Choroid plexus epithelial cell (primary cell): ENCODE data around the gene CPNE5.

Experiments used
- DNase-seq: peaks from one replicate; pipeline ENCODE4 v3.0.0-alpha.2; 2010; ENCODE audit warnings: low read depth
- H3K4me3 ChIP-seq: 2 replicates; pipeline ENCODE4 v1.5.1; 2011; ENCODE audit warnings: low read depth, mild to moderate bottlenecking, control low read depth, low read length, moderate library complexity
- TF ChIP-seq, protein P1 (sequence below): conservative IDR thresholded peaks from 2 replicates; pipeline ENCODE4 v1.5.1; 2011; ENCODE audit warnings: low read depth, mild to moderate bottlenecking, control low read depth, inconsistent platforms, low read length, moderate library complexity

The CPNE5 gene

DNA sequence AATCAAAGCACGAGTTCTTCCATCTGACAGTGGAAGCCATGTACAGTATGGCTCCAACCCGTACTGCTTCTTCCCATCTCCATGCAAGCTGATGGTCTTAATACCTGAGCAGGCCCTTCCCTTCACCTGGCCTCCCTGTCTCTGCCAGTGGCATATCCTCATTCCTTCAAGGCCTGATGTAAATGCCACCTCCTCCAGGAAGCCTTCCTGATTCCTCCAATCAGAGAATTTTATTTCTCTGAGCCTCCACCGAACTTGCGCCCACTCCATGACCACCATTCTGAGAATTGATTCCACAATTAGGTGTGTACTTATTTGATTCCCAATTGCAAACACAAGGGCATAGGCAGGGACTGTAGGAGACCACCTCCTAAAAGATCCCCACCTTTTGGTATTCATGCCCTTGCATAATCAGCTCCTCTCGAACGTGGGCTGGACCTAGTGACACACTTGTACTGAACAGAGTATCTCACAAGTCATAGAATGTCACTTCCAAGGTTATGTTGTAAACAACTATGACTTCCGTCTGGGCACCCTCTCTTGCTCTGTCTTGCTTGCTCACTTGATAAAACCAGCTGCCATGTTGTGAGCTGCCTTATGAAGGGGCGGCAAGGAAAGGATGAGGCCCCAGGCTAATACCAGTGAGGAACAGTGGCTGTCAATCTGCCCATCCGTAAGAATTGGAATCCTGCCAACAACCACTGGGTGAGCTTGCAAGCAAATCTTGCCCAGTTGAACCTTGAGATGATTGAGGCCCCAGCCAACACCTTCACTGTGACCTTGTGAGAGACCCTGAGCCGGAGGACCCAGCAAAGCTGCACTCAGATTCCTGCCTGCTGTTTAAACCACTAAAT, 38.8 kb downstream of the CPNE5 start:
- TF ChIP-seq, protein P1, sequence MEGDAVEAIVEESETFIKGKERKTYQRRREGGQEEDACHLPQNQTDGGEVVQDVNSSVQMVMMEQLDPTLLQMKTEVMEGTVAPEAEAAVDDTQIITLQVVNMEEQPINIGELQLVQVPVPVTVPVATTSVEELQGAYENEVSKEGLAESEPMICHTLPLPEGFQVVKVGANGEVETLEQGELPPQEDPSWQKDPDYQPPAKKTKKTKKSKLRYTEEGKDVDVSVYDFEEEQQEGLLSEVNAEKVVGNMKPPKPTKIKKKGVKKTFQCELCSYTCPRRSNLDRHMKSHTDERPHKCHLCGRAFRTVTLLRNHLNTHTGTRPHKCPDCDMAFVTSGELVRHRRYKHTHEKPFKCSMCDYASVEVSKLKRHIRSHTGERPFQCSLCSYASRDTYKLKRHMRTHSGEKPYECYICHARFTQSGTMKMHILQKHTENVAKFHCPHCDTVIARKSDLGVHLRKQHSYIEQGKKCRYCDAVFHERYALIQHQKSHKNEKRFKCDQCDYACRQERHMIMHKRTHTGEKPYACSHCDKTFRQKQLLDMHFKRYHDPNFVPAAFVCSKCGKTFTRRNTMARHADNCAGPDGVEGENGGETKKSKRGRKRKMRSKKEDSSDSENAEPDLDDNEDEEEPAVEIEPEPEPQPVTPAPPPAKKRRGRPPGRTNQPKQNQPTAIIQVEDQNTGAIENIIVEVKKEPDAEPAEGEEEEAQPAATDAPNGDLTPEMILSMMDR: no peak
- DNase-seq: no peak
- no peak overlapping the region for H3K4me3 ChIP-seq

DNA sequence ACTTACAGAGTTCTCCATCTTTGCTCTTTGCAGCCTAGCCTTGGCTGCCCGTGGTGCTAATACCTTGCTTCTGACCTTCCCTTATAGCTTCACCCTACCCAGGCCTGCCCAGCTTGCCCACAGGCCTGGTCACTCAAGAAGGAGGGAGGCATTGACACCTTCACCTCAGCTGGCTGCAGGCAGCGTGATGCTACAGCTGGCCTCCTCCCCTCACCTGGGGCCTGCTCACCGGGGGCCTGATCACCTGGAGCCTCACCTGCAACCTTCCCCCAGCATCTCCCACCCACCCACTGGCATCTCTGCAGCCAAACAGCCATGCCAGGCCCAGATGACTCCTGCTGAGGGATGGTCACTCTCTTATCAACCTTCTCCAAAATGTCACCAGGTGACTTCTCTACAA, 40.4 kb downstream of the CPNE5 start:
- no peak overlapping the region for H3K4me3 ChIP-seq
- DNase-seq: no peak
- TF ChIP-seq, protein P1: no peak

DNA sequence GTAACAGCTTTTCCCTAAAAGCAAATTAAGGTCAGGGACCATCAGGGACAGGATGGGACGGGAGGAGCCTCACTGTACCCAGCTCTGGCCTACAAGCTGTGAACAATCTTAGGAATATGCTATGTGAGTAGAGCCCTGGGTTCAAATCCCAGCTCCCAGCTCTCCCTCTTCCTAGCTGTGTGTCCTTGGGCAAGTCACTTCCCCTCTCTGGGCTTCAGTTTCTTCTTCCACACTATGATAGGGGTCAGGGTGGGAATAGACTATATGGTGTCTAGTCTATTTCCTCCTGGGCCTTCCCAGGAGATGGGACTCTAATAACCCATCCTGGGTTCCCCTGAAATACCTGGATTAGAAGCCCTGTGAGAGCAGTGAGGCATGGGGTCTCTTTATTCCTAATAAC, 41.6 kb downstream of the CPNE5 start:
- TF ChIP-seq, protein P1: no peak
- no peak for DNase-seq
- H3K4me3 ChIP-seq: no peak overlapping the region

DNA sequence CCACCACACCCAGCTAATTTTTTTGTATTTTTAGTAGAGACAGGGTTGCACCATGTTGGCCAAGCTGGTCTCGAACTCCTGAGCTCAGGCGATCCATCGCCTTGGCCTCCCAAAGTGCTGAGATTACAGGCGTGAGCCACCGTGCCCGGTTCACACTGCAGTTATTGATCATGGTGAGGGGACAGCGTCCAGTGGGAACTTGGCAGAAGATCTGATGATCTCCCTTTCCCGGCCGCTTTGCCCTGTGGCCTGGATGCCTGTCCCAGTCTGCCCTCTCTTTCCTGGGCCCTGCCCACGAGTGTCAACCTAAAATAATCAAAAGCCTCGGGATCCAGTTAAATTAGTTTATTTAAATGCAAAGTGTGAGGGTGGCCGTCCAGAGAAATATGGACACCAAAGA, 42.2 kb downstream of the CPNE5 start:
- TF ChIP-seq, protein P1: no peak
- H3K4me3 ChIP-seq: no peak overlapping the region
- no peak for DNase-seq

GRCh38 chr6:36794713-36795065, 44.6 kb downstream of the CPNE5 start:
- TF ChIP-seq, protein P1: no peak
- H3K4me3 ChIP-seq: no peak overlapping the region
- no peak for DNase-seq

GRCh38 chr6:36793913-36794712, 45.1 kb downstream of the CPNE5 start:
- no peak for DNase-seq
- TF ChIP-seq, protein P1: no peak
- H3K4me3 ChIP-seq: no peak overlapping the region
